Stimulated activated CD8-positive, alpha-beta memory T cell treated with anti-CD3 and anti-CD28 coated beads, Interleukin-7, amount 100 ng/mL, for 1 hour (primary cell): ENCODE results near the gene RTTN.

Experiments used
- DNase-seq, 2 donors: peaks; one replicate each; pipeline ENCODE4 v3.0.0-alpha.2; 2020; ENCODE audit warnings: low read depth in 2 of 2

RTTN gene

DNA sequence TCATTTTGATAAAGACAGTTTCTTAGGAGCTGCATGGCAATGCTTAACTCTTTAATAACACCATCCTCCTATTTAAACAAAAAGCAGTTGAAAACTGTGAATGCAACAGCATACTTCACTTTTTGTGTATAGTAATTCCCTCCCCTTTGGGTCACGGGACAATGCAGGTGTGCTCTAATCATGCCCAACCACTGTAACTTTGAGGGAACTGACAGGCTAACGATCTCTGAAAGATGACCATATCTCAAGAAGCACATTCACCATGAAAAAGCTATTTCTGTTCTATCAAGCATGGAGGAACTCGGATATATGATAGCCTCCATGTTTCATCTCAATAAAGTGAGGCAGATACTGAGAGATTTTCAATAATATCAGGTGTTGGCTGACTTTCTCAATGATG lies 176.8 kb downstream of the RTTN start:
- no peak for DNase-seq

DNA sequence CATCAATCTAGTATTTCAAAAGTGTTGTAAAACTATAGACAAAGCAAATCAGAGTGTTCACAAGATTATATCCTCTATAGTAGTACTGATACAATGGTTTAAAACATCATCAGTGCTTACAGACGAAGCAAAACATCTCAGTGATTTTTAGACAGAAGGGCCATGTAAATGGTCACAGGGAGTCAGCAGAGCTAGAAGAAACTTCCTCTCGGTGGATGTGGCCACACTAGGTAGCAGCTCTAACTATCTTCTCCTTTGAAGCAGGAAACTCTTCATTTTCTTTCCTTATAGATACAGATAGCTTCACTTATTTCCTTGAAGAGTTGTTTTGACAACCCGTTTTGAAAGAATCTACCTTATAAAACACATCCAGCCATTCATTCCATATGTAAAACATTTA lies 177.4 kb downstream of the RTTN start:
- no peak for DNase-seq

DNA sequence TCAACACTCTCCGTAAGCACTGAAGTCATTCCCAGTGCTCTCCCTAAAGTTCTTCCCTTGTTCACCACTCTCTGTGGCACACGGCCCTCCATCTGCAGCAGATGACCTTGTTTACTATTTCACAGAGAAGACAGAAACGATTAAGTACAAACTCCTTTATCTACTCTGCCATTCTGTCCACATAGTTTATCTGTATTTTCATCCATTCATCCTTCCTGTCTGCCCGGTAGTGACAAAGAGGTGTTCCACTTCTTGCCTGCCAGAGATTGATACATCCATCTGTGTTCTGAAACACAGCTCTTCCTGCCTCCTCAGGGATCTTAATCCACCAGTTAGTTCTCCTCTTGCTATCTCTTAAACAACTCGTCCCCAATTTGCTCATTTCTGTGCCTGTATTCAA lies 179.9 kb downstream of the RTTN start:
- no peak for DNase-seq

DNA sequence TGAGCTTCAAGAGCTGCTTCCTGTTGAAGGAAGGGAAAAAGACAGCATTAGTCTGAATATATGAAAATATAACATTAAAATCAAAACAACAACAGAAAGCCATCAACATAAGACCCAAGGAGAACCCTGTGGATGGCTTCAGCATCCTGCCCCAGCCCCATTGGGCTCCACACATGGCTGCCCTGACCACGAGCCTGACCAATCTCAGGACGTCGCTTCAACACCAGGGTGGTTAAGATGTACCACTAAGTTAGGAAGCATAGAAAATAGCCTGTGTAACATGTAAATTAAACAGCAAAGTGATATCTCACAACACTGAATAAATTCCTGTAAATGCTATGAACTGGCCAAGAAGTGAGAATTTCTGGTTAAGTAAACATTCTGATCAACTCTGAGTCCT lies 180.7 kb downstream of the RTTN start:
- DNase-seq: no peak

DNA sequence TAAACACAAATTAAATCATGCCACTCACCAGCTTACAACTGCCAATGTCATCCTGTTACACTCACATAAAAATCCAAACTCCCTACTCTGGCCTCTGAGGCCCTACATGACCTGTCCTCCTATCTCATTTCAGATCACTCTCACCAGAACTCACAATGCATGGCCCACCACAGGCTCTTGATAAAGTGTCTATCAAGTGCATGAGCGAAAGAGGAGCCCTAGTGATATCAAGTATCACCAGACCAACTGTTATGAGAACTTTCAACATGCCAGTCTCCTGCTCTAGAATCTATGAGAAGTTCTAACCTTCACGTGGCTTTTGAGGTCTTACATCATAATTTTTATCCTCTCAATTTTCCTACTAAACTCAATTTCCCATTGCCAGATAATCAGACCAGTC lies 181.4 kb downstream of the RTTN start:
- DNase-seq: no peak

DNA sequence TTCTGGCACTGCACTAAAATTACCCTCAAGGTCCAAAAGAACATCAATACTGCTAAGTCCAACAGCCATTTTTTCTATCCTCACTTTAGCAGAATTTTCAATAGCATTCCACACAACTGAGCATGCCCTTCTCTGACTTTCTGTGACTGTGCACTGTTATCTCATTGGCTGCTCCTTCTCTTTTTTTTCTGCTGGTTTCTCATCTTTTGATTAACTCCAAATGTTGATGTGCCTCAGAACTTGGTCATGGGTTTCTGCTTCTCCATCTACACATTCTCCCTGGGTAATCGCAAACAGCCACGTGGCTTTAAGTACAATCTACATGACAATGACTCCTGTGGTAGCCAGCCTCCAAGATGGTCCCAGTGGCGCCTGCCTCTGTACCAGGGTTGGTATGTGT lies 182.9 kb downstream of the RTTN start:
- no peak for DNase-seq

DNA sequence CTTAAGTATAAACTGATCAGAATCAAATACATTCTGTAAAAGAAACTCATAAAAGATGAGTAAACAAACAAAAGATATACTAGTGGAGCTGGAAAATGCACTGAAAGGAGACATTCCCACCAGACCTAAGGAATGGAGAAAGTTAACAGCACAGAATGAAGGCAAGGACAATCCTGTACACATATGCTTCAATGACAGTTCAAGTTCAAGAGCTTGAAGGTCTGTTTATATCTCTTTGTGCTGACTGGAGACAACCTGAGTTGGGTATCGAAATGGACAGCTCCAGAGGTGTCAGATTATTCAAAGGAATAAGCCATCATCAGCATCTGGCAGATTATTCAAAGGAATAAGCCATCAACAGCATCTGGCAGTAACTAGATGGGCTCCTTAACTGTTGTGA lies 184.0 kb downstream of the RTTN start:
- DNase-seq: no peak

DNA sequence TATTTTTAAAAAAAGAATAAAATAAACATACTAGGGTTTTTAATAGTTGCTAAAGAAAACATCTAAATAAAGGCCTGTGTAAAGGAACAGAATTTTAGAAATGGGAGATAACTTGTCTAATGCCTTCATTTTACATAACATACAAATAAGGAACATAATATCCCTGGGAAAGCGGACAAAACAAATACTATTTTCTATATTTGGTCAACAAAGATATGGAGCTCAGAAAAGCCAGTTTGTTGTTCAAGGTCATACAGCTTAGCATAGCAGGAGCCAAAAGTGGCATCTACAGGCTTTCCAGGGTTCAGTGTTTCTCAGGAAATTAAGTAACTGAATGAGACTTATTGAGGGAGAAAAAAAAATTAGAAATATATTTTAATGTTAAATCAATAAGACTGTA lies 184.4 kb downstream of the RTTN start:
- no peak for DNase-seq

DNA sequence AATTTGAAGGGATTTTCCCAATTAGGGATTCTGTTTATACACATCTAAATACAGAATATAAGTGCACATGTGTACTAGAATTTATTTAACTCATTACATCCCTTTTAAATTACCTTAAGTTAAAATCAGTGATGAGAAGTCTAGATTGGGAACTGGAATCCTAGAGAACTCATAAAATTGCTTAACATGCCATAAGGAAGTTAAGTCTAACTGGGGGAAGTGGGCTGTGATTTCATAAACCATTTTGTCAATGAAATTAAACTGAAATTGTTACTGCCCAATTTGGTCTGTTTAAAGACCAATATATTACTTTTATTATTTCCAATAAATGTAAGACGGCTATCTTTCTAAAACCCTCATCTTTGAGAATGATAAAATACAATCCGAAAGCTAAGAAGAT lies 185.5 kb downstream of the RTTN start:
- no peak for DNase-seq

DNA sequence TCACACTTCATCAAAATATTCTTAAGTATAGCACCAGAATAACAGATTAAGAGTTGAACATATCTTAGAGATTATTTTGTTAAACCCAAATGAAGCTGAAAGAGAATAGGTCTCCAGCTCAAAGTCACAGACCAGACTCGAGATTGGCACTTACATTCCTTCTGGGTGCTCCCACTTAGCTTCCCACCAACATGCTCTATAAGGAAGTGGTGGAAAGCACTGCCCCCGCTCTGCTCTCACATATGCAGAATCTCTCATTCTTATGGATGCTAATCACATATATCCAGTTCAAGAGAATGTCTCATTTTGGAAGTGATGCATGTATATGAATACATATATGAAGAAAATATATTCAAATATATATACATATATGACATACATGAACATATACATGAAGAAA lies 186.4 kb downstream of the RTTN start:
- no peak for DNase-seq

DNA sequence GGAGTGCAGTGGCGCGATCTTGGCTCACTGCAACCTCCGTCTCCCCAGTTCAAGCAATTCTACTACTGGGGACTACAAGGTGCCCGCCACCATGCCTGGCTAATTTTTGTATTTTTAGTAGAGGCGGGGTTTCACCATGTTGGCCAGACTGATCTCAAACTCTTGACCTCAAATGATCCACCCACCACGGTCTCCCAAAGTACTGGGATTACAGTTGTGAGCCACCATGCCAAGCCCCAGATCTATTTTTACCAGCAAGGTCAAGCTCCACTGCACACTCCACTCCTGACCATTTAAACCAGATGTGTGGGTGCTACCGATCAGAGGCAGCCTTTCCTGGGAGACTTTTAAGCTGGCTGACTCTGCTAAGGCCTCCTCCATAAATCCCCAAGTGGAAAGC lies 190.4 kb downstream of the RTTN start:
- DNase-seq: no peak

DNA sequence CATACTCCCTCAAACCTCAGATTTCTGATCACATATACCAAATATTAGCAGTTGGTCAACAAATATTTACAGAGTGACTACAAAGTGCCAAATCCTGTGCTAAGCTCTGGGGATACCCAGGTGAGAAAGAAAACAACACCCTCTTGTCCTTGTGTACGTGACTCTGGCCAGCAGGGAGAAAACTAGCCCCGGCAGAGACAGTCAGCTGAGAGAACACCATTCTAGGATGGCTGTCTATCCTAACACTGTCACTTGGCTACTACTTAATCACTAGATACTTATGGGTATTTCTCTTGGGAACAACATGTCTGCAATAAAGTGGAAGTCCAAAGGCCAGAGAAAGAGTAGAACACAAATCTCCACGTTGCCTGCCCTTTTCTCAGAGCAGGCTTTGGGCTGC lies 199.9 kb downstream of the RTTN start:
- DNase-seq: no peak

DNA sequence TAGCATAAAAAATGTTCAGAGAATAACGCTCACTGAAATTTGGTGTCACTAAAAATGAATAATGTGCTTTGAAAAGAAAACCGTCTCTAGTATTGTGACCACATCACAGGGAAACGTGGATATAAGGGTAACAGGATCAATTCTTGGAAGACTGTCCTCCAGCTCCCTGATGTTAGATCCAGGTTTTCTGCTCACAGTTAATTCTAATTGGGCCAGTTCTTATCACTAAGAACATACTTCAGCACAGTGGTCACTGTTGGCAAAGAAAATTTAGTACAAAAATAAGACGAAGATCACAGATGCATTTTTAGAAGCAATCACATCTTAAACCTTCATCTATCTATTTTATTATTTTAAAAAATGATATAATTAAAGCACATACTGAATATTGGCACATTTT lies 200.8 kb downstream of the RTTN start:
- DNase-seq: no peak

DNA sequence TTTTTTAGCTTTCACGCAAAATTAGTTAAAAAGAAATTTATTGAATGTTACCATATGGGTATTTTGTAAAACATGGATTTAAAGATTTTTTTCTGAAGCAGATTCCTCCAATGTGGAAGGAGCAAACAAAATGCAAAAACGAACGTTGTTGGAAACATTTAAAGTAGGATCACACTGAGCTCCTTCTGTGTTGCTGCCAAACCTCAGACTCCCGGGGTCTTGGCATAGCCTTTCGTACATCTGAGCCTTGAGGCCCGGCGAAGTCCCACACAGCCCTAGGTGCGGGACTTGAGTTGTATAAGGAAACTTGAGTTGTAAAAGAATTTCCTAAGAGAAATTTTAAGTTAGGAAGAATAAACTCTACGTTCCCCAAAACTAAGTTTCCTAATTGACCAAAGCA lies 205.8 kb downstream of the RTTN start:
- no peak for DNase-seq

DNA sequence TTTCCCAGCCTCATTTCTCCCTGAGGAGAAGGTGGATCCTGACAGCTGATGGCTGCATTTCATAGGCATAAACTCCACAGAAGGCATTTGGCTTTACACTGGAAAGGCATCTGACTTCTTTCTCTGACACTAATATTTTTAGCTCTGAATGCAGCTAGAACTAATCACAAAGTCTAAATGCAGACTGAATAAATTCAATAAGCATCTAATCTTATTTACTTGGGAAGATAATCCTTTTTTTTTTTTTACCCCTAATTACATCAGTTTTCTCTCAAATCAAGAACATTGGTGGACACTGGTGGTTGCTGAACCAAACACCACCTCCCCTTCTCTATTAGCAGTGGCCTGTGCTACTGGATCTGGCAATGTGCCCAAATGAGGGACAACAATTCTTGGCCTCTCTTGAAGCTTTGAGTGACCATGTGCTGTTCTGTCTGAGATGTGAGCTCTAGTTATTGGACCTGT lies 206.9 kb downstream of the RTTN start:
- DNase-seq: no peak

DNA sequence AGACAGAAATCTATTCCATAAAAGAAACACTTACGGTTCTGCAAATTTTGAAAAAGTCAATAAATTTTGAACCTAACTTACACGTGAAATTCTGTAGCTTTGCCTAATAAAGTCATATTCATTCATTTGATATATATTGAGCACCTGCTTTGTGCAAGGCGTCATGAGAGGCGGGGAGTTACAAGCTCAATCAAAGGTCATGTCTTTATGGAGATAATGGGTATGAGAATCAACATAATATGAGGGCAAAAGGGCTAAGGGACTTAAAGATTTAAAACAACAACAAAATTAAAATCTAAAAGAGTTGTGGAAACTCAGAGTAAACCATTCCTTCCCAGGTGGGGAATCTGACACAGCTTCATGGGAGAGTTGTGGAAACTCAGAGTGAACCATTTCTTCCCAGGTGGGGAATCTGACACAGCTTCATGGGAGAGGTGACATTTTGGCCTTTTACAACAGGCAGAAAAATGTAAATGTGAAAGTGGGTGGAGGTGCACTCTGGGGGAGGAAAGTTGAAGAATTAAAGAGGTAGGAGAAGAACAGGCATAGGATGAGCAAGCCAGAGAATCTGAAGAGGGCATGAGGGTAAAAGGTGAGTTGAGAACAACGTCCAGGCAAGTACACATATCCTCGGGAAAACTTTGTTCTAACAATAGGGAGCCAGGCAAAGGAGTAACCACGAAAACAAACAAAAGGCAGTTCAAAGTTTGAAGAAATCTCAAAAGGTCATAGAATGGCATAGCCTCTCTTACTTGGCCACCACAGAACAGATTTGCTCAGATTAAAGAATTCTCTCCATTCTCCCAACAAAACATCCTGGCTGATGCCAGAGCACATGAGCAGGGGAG lies 208.3 kb downstream of the RTTN start:
- DNase-seq: no peak

DNA sequence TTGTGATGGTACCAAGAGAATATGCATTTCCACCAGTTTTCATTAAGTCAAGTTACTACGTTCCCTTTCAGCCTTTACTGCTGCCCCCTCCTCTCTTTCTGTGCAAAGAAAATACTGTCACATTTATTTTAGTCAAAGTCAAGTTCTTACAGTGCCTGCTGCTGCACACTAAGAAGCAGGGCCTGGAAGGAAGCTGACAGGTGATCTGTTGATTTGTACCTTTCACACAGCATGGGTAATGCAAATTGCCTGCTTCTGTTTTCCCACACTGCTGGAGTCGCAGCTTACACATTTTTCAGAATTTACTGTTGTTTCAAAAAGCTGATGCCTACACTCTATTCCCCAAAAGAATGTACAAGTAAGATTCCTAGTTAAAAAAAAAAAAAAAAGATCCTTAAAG lies 209.1 kb downstream of the RTTN start:
- DNase-seq: no peak

DNA sequence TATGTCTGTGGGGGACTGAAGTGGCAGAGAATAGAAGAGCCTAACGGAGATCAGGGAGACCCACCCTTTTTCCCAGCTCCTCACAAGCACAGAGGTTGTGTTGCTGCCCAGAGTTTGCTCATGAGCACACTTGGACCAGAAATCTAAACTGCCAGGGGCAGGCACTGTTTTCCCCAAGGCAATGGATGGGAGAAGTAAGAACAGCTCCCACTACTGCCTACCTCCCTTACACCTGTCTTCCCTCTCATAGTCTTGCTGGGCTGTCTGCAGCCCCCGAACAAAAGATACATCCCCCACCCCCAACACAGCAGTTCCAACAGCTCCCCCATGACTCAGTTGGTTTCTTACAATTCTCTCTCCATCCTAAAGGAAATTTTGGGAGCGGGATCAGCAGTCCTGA lies 209.7 kb downstream of the RTTN start:
- no peak for DNase-seq

DNA sequence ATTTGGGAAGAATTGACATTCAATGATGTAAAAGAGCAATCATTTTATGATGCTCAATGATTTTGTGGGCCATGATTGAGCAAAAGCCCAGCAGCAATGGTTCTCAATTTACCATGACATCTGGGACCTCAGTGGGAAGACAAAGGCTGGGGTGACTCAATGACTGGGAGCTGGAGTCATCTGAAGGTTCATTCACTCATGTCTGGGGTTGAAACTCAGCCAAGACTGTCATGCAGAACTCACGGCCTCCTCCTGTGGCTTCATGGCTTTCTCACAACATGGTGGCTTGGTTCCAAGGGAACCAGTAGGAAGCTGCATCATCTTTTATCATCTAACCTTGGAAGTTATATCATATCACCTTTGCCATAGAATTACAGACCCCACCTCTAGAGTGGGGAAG lies 212.7 kb downstream of the RTTN start:
- DNase-seq: no peak

DNA sequence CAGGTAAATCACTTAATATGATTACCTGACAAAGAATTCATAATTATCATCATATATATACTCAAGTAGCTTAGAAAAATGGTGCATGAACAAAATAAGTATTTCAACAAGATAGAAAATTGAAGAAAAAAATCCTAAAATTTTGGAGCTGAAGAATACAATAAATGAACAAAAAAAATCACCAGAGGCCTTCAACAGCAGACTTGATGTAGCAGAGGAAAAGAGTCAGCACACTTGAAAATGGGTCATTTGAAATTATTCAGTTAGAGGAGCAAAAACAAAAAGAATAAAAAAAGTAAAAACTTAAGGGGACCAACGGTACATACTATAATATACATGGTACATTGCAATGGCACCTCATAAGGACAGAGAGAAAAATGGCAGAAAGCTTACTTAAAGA lies 217.6 kb downstream of the RTTN start:
- no peak for DNase-seq

DNA sequence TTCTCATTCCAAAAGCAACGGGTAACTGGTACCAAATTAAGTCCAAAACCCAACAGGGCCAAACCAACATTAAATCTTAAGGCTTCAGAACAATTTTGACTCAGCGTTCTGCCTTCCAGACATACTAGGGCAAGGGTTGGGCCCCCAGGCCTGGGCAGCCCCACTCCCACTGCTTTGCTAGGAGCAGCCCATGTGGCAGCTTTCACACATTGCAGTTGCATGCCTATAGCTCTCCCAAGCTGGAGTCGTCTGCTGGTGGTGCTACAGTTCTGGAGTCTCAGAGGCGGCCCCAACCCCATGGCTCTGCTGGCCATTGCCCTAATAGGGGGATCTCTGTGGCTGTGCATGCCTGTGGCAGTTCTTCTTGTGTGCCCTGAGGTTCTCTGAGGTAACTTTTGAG lies 220.2 kb downstream of the RTTN start:
- no peak for DNase-seq

DNA sequence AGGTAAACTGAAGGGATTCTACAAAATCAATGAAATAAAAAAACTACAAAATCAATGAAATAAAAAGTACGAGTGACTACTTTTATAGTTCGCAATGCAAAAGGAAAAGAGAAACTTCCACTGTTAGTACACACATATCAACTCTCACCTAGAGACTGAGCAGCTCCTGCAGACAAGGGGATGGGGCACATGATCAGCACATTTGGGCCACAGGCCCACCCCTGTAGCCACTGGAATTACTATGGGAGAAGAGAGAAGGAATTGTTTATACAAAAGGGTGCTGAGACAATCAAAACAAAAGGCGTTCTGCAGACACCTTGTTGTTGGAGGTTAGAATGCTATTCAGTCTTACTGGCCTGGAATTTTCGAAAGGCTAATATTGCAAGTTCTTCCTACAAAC lies 223.1 kb downstream of the RTTN start:
- no peak for DNase-seq

DNA sequence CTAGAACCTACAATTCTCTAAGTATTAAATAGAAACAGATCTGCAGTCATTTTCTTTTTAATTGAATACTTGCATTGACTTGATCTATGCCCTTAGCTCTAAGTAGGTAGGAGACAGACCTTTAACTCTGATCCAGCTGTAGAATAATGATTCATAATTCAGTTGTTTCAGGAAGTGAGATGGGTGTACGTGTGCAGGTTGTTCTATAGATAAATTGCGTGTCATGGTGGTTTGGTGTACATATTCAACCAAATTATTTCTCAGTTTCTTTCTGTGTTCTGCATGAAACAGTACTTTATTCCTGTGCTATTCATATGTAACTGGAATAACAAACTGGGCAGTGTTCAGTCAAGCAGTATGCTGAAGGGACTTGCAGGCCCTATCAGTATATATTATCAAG lies 223.5 kb downstream of the RTTN start:
- no peak for DNase-seq
